GM12878 (cell line): Measurements from ENCODE around the gene ADAM30. TPM values are rescaled to one million over a fixed set of nuclear protein-coding genes. Genes with fewer than 3 reads are reported as not detected.

Experiments
- ATAC-seq: fragments of 200-7000 bp; cut with Tn5 transposase; 3 replicates; pipeline ENCODE4 v1.9.1; 2020; ENCODE audit warnings: mild to moderate bottlenecking, moderate library complexity
- BruUV-seq: library from RNA; stranded (reverse); fragments of 400-500 nt; replicated peaks from 2 replicates; lab custom pipeline; 2021; lab: Mats Ljungman, UMichigan
- CTCF ChIA-PET: fragments of 300-600 bp; sonication (Branson Sonifier 250); formaldehyde crosslinking; extraction: SDS; loops from one replicate; lab custom pipeline; 2021; ENCODE audit warnings: inconsistent platforms; lab: Yijun Ruan, JAX
- POLR2A ChIA-PET: fragments of 350-600 bp; formaldehyde crosslinking; extraction: SDS; loops from one replicate; lab custom pipeline; 2021; ENCODE audit warnings: inconsistent platforms; lab: Charles Lee
- RAD21 ChIA-PET: fragments of 300-600 bp; sonication (Branson Sonifier 250); formaldehyde crosslinking; loops from one replicate; lab custom pipeline; 2023; ENCODE audit warnings: antibody characterized with exemption; ENCODE audit not compliant: unreplicated experiment; lab: Charles Lee
- SMC1A ChIA-PET: fragments of 300-600 bp; sonication (Branson Sonifier 250); formaldehyde crosslinking; loops from one replicate; lab custom pipeline; 2023; ENCODE audit not compliant: unreplicated experiment, uncharacterized antibody; lab: Charles Lee
- DNase-seq: peaks from one replicate; pipeline ENCODE4 v3.0.0-alpha.2; 2011; ENCODE audit warnings: low read depth, low spot score
- FAIRE-seq: peaks from 3 replicates; lab custom pipeline; 2011; peaks lifted over from hg19 to GRCh38; lab: Jason Lieb, UNC
- H2AFZ ChIP-seq: 2 replicates; pipeline ENCODE4 v1.6.0; 2011; ENCODE audit warnings: low read depth, low read length, control low read depth; ENCODE audit not compliant: control insufficient read depth
- H3K27ac ChIP-seq: 2 replicates; pipeline ENCODE4 v1.5.1; 2011; ENCODE audit warnings: control low read depth; ENCODE audit not compliant: control insufficient read depth, insufficient read depth
- H3K27me3 ChIP-seq, 2 experiments: replicated peaks in 1 of 2; 2 replicates each; pipeline versions ENCODE4 v1.6.0 to v1.6.1; 2011; ENCODE audit warnings: low read length in 1 of 2; ENCODE audit not compliant: control insufficient read depth in 2 of 2, insufficient read depth in 2 of 2
- H3K36me3 ChIP-seq, 2 experiments: 2 replicates each; pipeline ENCODE4 v1.5.1; 2011; ENCODE audit warnings: low read length in 1 of 2; ENCODE audit not compliant: control insufficient read depth in 2 of 2, insufficient read depth in 2 of 2
- H3K4me1 ChIP-seq: 2 replicates; pipeline ENCODE4 v1.6.1; 2011; ENCODE audit warnings: mild to moderate bottlenecking, low read length, moderate library complexity, mixed read lengths; ENCODE audit not compliant: control insufficient read depth, insufficient read depth
- H3K4me2 ChIP-seq: 2 replicates; pipeline ENCODE4 v1.6.0; 2011; ENCODE audit warnings: control low read depth; ENCODE audit not compliant: control insufficient read depth, insufficient read depth
- H3K4me3 ChIP-seq: fragments of 200-600 bp; sonication (generic); 2 replicates; pipeline ENCODE4 v1.5.1; 2016
- H3K79me2 ChIP-seq: 2 replicates; pipeline ENCODE4 v1.6.0; 2011; ENCODE audit warnings: low read length; ENCODE audit not compliant: control insufficient read depth, insufficient read depth
- H3K9ac ChIP-seq: 2 replicates; pipeline ENCODE4 v1.8.0; 2011; ENCODE audit warnings: low read length, control low read depth, mixed read lengths; ENCODE audit not compliant: control insufficient read depth, insufficient read depth
- H3K9me3 ChIP-seq: replicated peaks from 3 replicates; pipeline ENCODE4 v1.5.1; 2011; ENCODE audit warnings: mild to moderate bottlenecking, low read length; ENCODE audit not compliant: control insufficient read depth, insufficient read depth
- H4K20me1 ChIP-seq: 2 replicates; pipeline ENCODE4 v1.6.0; 2011; ENCODE audit not compliant: control insufficient read depth, insufficient read depth
- ASH2L ChIP-seq: fragments of 300-600, 200-600 bp; sonication (generic); IDR thresholded peaks from 2 replicates; pipeline ENCODE4 v1.6.1; 2017; ENCODE audit warnings: low read depth, mild to moderate bottlenecking, borderline replicate concordance
- ESRRA ChIP-seq: IDR thresholded peaks from 2 replicates; pipeline ENCODE4 v1.6.1; 2012; ENCODE audit warnings: mild to moderate bottlenecking, low read length, improper control_type of control experiment
- EZH2 ChIP-seq: IDR thresholded peaks from 2 replicates; pipeline ENCODE4 v1.6.1; 2012; ENCODE audit warnings: low read depth, mild to moderate bottlenecking, control low read depth, inconsistent platforms, low read length, borderline replicate concordance; ENCODE audit not compliant: control insufficient read depth
- MEF2B ChIP-seq: fragments of 450-650 bp; IDR thresholded peaks from 2 replicates; pipeline ENCODE4 v1.6.1; 2018; ENCODE audit warnings: mild to moderate bottlenecking, moderate library complexity; ENCODE audit not compliant: partially characterized antibody, poor library complexity, severe bottlenecking
- MYB ChIP-seq: fragments of 150-350 bp; IDR thresholded peaks from 2 replicates; pipeline ENCODE4 v1.6.1; 2014; ENCODE audit warnings: mild to moderate bottlenecking, low read depth, low read length, borderline replicate concordance
- NFIC ChIP-seq: IDR thresholded peaks from 2 replicates; pipeline ENCODE4 v1.6.1; 2012; ENCODE audit warnings: low read depth, mild to moderate bottlenecking, inconsistent platforms, low read length, moderate library complexity
- PBX3 ChIP-seq: IDR thresholded peaks from 2 replicates; pipeline ENCODE4 v1.6.1; 2011; ENCODE audit warnings: mild to moderate bottlenecking, low read depth, low read length, moderate library complexity; ENCODE audit not compliant: insufficient replicate concordance
- TBL1XR1 ChIP-seq: IDR thresholded peaks from 2 replicates; pipeline ENCODE4 v1.6.1; 2012; ENCODE audit warnings: low read depth, low read length, improper control_type of control experiment
- YBX1 ChIP-seq: fragments of 450-650 bp; IDR thresholded peaks from 2 replicates; pipeline ENCODE4 v1.6.1; 2016; ENCODE audit warnings: antibody characterized with exemption
- ZNF622 ChIP-seq: fragments of 450-650 bp; IDR thresholded peaks from 2 replicates; pipeline ENCODE4 v1.6.1; 2017; ENCODE audit warnings: mild to moderate bottlenecking, inconsistent platforms
- ZNF687 ChIP-seq: fragments of 450-650 bp; IDR thresholded peaks from 2 replicates; pipeline ENCODE4 v1.6.1; 2017; ENCODE audit warnings: mild to moderate bottlenecking, moderate library complexity
- WGBS: methylation state at CpG from one replicate; pipeline ENCODE4 v1.1.6; 2016; ENCODE audit warnings: low lambda C conversion rate; ENCODE audit not compliant: insufficient replicate concordance, insufficient coverage; ENCODE audit errors: missing lambda C conversion rate; 5-methylcytosine and 5-hydroxymethylcytosine counted together
- in situ Hi-C: fragments of 300-500 bp; cut with MboI; formaldehyde crosslinking; loops from 9 replicates; pipeline ENCODE4 v1.14.3; 2018; ENCODE audit warnings: mixed read lengths
- intact Hi-C: fragments of 100-400 bp; cut with micrococcal nuclease; formaldehyde crosslinking; loops from one replicate; pipeline ENCODE4 v1.14.2; 2022; ENCODE audit not compliant: unreplicated experiment
- polyA plus RNA-seq, 11 experiments: library from polyadenylated mRNA; depleted of rRNA in 4 of 11; unstranded in 6 of 11; stranded (reverse) in 5 of 11; fragments of >200 nt; fragmentation: Nextera tagmentation in 4 of 11; fragmentation: Illumina TruSeq in 1 of 11; extraction: Ambion mirVana in 4 of 11; extraction: Trizol in 1 of 11; gene quantifications; 1 replicate in 1 of 11; 2 replicates in 10 of 11; pipeline versions ENCODE4 v1.2.1 to v1.2.3, GENCODE V29; 2011 to 2016; ENCODE audit warnings: inconsistent platforms in 2 of 11, missing spikeins in 2 of 11, low read depth in 1 of 11
- total RNA-seq, 4 experiments: library from RNA; depleted of rRNA in 3 of 4; stranded (reverse); fragments of >200 nt in 3 of 4; fragmentation: Illumina TruSeq in 1 of 4; extraction: Trizol in 1 of 4; gene quantifications; 2 replicates each; pipeline versions ENCODE4 v1.2.1 to v1.2.3, GENCODE V29; 2013 to 2021

ADAM30 gene
- total and polyA plus RNA-seq, 10 of the 15 experiments (the other 5 are each of a cell fraction or from before 2014, with no cell fraction given) = not detected

GRCh38 chr1:119908661-119909060 is 12.3 kb upstream of the ADAM30 start:
- intact Hi-C loops (no loop called here), in situ Hi-C loops (no loop called here)
- H2AFZ ChIP-seq = no peak overlapping the region
- no TSS peak for BruUV-seq
- H3K4me1 ChIP-seq = no peaks in the 10 kb centered on the region
- no peak overlapping the region for H3K4me3 ChIP-seq
- CTCF ChIA-PET = interaction anchor here (1.1 kb wide), 1 partner anchor 33 kb away, joined by 3 read pairs; no protein-coding TSS in a partner anchor
- H4K20me1 ChIP-seq = no peaks in the 10 kb centered on the region
- no peak overlapping the region for H3K9ac ChIP-seq
- ATAC-seq (no peak), DNase-seq (no peak), FAIRE-seq (no peak)
- H3K4me2 ChIP-seq = no peak overlapping the region
- no peaks in the 10 kb centered on the region; a peak in 2 of 4 replicates for H3K27me3 ChIP-seq
- no peaks in the 10 kb centered on the region for H3K9me3 ChIP-seq
- H3K36me3 ChIP-seq = no peaks in the 10 kb centered on the region
- SMC1A ChIA-PET = no interaction called here
- POLR2A ChIA-PET = no interaction called here
- TF ChIP-seq ESRRA (no peak), EZH2 (no peak), PBX3 (no peak), NFIC (no peak), YBX1 (no peak), MYB (no peak), ASH2L (no peak), ZNF687 (no peak), MEF2B (no peak), TBL1XR1 (no peak), ZNF622 (no peak)
- WGBS = 45% methylated on average over 3 of the region's 3 CpGs
- no peak overlapping the region for H3K27ac ChIP-seq
- H3K79me2 ChIP-seq = no peaks in the 10 kb centered on the region
- RAD21 ChIA-PET = no interaction called here
